Progenitor cell of endocrine pancreas (in vitro differentiated cells): ENCODE results near the gene JAM3. TPM values are rescaled to one million over a fixed set of nuclear protein-coding genes. Genes with fewer than 3 reads are reported as not detected.

ENCODE experiments used
- DNase-seq: peaks from one replicate; pipeline ENCODE4 v3.0.0; 2021; ENCODE audit warnings: low spot score; ENCODE audit not compliant: unreplicated experiment
- H3K27ac Mint-ChIP-seq: 2 replicates; pipeline ENCODE4 v1.8.0; 2021; ENCODE audit warnings: mild to moderate bottlenecking, moderate library complexity, mixed read lengths
- H3K27me3 Mint-ChIP-seq: 2 replicates; pipeline ENCODE4 v1.8.0; 2021; ENCODE audit warnings: mixed read lengths
- H3K36me3 Mint-ChIP-seq: 2 replicates; pipeline ENCODE4 v1.8.0; 2022; ENCODE audit warnings: mixed read lengths; ENCODE audit not compliant: insufficient read depth
- H3K4me1 Mint-ChIP-seq: 2 replicates; pipeline ENCODE4 v1.8.0; 2021; ENCODE audit warnings: low read depth, mixed read lengths
- H3K4me3 Mint-ChIP-seq: 2 replicates; pipeline ENCODE4 v1.8.0; 2021; ENCODE audit warnings: low read depth, mild to moderate bottlenecking, moderate library complexity, mixed read lengths
- H3K9me3 Mint-ChIP-seq: 2 replicates; pipeline ENCODE4 v1.8.0; 2021; ENCODE audit warnings: low read depth, mixed read lengths
- total RNA-seq: library from RNA; stranded (reverse); gene quantifications from 2 replicates; pipeline ENCODE4 v1.2.1, GENCODE V29; 2021
- TF ChIP-seq, protein P1 (sequence below): fragments of 200-600 bp; sonication (generic); IDR thresholded peaks from one replicate; pipeline ENCODE4 v1.5.0; 2021; ENCODE audit warnings: antibody characterized with exemption, mild to moderate bottlenecking; ENCODE audit not compliant: unreplicated experiment

The JAM3 gene
- total RNA-seq, 1 donor from 2014 or later: 37.0 TPM

DNA sequence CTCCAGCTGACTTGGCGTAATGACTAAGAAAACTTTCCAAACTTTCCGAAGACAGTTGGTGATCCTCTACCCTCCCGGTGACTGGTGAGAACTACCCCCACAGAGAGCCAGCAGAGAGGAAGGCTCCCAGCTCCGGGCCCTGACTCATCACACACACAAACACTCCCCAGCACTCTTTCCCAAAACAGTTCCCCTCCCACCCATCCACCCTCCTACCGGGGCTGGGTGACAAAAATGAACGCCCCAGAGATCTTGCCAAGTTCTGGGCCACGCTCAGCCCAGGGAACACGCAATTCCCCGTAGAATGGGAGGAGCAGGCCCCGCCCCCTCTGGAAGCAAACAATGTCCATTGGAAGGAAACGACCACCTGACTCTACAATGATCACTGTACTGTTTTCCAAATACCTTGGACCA lies 21.3 kb upstream of the JAM3 start:
- Mint-ChIP-seq H3K9me3 (no peaks in the 10 kb centered on the region), H3K27ac (no peak overlapping the region), H3K4me3 (no peak overlapping the region), H3K36me3 (no peaks in the 10 kb centered on the region), H3K27me3 (peaks cover 69% of the 10 kb centered on the region), H3K4me1 (no peaks in the 10 kb centered on the region)
- no peak for DNase-seq
- TF ChIP-seq, protein P1, sequence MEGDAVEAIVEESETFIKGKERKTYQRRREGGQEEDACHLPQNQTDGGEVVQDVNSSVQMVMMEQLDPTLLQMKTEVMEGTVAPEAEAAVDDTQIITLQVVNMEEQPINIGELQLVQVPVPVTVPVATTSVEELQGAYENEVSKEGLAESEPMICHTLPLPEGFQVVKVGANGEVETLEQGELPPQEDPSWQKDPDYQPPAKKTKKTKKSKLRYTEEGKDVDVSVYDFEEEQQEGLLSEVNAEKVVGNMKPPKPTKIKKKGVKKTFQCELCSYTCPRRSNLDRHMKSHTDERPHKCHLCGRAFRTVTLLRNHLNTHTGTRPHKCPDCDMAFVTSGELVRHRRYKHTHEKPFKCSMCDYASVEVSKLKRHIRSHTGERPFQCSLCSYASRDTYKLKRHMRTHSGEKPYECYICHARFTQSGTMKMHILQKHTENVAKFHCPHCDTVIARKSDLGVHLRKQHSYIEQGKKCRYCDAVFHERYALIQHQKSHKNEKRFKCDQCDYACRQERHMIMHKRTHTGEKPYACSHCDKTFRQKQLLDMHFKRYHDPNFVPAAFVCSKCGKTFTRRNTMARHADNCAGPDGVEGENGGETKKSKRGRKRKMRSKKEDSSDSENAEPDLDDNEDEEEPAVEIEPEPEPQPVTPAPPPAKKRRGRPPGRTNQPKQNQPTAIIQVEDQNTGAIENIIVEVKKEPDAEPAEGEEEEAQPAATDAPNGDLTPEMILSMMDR: no peak

DNA sequence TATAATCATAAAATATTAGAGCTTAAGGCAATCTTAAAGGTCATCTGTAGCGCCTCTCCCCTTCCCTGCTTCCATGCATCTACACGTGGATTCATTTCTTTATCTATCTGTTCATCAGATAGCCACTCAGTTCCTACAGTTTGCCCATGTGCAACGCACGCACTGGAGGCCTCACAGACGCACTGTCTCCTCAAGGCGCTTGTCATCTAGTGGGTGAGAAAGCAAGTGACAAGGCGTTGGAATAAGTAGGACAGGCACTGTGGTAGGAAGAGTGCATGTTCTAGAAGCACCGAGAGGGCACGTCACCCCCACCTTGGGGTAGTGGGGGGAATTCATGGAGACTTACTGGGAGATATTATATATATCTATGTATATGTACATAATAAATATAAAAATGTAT lies 20.8 kb upstream of the JAM3 start:
- Mint-ChIP-seq H3K9me3 (no peaks in the 10 kb centered on the region), H3K36me3 (no peaks in the 10 kb centered on the region), H3K4me3 (no peak overlapping the region), H3K27me3 (peaks cover 69% of the 10 kb centered on the region), H3K4me1 (no peaks in the 10 kb centered on the region), H3K27ac (no peak overlapping the region)
- no peak for DNase-seq
- TF ChIP-seq, protein P1: no peak

DNA sequence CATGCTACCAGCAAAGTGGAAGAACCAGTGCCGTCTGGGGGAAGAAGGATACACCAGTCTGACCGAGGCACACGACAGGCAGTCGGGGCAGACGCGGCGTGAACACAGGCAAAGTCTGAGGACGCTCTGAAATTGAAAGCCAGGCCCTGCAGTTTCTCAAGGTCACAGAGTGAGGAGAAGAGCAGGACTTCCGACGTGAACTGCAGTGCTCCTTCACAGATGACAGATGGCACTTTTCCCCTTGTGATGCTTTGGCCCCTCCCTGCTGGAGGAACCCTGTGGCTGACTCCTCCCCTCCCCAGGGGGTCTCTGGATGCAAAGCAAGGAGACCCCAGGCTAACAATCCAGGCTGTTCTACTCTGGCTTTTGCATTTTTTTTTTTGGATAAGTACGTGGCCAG lies 19.6 kb upstream of the JAM3 start:
- DNase-seq: no peak
- peaks cover 2% of the 10 kb centered on the region for H3K4me1 Mint-ChIP-seq
- H3K36me3 Mint-ChIP-seq: no peaks in the 10 kb centered on the region
- H3K4me3 Mint-ChIP-seq: no peak overlapping the region
- TF ChIP-seq, protein P1: no peak
- H3K9me3 Mint-ChIP-seq: no peaks in the 10 kb centered on the region
- H3K27me3 Mint-ChIP-seq: peaks cover 70% of the 10 kb centered on the region
- no peak overlapping the region for H3K27ac Mint-ChIP-seq

DNA sequence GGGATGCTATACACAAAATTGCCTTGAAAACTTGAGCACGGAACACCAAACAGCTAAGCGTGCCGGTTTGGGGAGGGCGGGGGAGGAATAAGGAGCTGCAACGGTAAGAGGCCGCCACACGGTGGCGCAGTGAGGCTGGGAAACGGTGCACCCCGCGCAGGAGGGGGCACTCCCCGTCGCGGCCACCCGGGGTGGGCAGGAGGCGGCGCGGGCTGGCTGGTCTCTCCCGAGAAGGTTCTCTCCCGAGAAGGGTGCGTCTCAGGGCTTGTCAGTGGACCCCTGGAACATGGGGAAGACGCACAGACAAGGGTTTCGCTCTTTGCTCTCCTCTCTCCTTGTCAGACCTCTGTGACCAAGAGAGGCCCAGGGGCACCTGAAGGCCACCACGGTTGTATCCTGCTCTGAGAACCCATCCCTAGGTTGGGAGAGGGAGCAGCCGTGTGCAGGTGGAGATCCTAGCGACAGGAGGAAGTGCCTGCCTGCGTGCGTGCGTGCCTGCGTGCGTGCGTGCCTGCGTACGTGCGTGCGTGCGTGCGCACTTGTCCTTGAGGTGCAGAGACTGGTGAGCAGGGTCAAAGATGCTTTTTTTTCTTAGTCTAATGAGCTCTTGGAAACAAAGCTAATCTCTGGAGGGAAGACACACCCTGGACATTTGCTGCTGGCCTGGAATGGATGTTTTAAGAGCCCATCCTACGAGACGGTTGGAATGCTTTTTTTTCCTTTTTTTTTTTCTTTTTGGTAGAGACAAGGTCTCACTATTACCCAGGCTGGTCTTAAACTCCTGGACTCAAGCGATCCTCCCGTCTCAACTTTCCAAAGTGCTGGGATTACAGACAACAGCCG lies 18.1 kb upstream of the JAM3 start:
- Mint-ChIP-seq H3K9me3 (no peaks in the 10 kb centered on the region), H3K36me3 (no peaks in the 10 kb centered on the region), H3K27me3 (peaks cover 67% of the 10 kb centered on the region), H3K4me3 (peak overlapping the region; percentile 33), H3K4me1 (peaks cover 2% of the 10 kb centered on the region), H3K27ac (no peak overlapping the region)
- TF ChIP-seq, protein P1: peak; percentile 96
- peak; percentile 73 for DNase-seq

DNA sequence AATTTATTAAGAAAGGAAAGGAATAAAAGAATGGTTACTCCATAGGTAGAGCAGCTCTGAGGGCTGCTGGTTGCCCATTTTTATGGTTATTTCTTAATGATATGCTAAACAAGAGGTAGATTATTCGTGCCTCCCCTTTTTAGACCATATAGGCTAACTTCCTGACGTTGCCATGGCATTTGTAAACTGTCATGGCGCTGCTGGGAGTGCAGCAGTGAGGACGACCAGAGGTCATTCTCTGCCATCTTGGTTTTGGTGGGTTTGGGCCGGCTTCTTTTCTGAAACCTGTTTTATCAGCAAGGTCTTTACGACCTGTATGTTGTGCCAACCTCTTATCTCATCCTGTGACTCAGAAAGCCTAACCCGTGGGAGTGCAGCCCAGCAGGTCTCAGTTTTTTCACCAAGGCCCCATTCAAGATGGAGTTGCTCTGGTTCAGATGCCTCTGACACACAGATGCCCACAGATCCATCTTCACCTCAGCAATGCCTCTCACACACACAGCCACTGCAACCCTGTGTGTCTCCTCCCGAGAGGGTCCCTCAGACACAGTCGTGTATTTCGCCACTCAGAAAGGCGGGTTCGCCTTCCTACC lies 16.4 kb upstream of the JAM3 start:
- H3K27ac Mint-ChIP-seq: no peak overlapping the region
- no peaks in the 10 kb centered on the region for H3K36me3 Mint-ChIP-seq

More for the DNA sequence above, 16.4 kb upstream of the JAM3 start:
- Mint-ChIP-seq H3K4me3 (no peak overlapping the region), H3K27me3 (peaks cover 53% of the 10 kb centered on the region), H3K9me3 (no peaks in the 10 kb centered on the region), H3K4me1 (peaks cover 2% of the 10 kb centered on the region)
- no peak for DNase-seq
- TF ChIP-seq, protein P1: no peak
